GM12875 (cell line): ENCODE data around the gene HEBP2.
"Not testable (repeated sequence)": the region's sequence is repeated elsewhere in the genome, so short reads cannot be mapped to it uniquely, and the experiment has no call there.

Experiments used
- H3K4me3 ChIP-seq: one replicate; pipeline ENCODE4 v1.5.1; 2011; ENCODE audit warnings: low read depth, low read length, control low read depth
- CTCF ChIP-seq: IDR thresholded peaks from 2 replicates; pipeline ENCODE4 v1.5.1; 2011; ENCODE audit warnings: low read depth, mild to moderate bottlenecking, control low read depth, inconsistent platforms, low read length, moderate library complexity, borderline replicate concordance; ENCODE audit not compliant: insufficient read depth

Gene HEBP2

GRCh38 chr6:138403801-138404665 is at the start of gene HEBP2:
TSS of gene HEBP2 (plus strand) at chr6:138404223. CDS start at chr6:138404496, 273 bp downstream.
- peak; percentile 41 for TF ChIP-seq CTCF
- peak within 1 kb of the TSS; percentile 62 for H3K4me3 ChIP-seq

GRCh38 chr6:138357928-138358327 is 46.1 kb upstream of the HEBP2 start:
- H3K4me3 ChIP-seq = no peak overlapping the region
- no peak for TF ChIP-seq CTCF

GRCh38 chr6:138368684-138369083 is 35.3 kb upstream of the HEBP2 start:
- not testable (repeated sequence) for H3K4me3 ChIP-seq

GRCh38 chr6:138370631-138371451 is 33.2 kb upstream of the HEBP2 start:
- H3K4me3 ChIP-seq = no peak overlapping the region
- no peak for TF ChIP-seq CTCF

GRCh38 chr6:138371452-138371711 is 32.6 kb upstream of the HEBP2 start:
- H3K4me3 ChIP-seq = no peak overlapping the region
- TF ChIP-seq CTCF = no peak

GRCh38 chr6:138371720-138372119 is 32.3 kb upstream of the HEBP2 start:
- TF ChIP-seq CTCF = no peak
- no peak overlapping the region for H3K4me3 ChIP-seq

GRCh38 chr6:138372711-138373463 is 31.1 kb upstream of the HEBP2 start:
- no peak for TF ChIP-seq CTCF

More at GRCh38 chr6:138372711-138373463, 31.1 kb upstream of the HEBP2 start:
- H3K4me3 ChIP-seq = no peak overlapping the region
